GM12801 (cell line): ENCODE results near the gene TMEM259.

Experiments
- TF ChIP-seq, protein P1 (sequence below): IDR thresholded peaks from one replicate; pipeline ENCODE4 v1.5.1; 2011; ENCODE audit warnings: control low read depth; ENCODE audit not compliant: insufficient read length; ENCODE audit errors: extremely low read depth

The TMEM259 gene

DNA sequence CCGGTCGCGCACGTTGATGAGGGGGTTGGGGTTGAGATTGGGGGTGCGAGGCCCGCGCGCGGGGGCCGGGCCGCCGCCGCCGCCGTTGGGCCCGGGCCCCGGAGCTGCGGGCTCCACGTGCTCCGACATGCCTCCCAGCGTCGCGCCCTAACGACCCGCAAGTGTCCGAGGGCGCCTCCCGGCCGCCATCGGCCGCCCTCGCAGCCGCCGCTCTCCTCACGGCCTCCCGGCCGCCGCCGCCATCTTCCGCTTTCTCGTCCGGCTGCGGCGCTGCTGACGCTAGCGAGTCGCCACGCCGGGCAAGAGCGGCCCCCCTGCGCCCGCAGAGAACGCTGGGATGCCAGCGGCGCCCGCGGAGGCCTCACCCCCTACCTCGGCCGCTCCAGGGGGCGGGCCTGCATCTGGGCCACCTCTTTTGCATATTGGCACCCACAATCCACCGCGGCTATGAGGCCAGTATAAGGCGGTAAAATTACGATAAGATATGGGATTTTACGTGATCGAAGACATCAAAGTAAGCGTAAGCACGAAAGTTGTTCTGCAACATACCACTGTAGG lies at the start of gene TMEM259:
TSS of gene TMEM259 (minus strand) at position 256 of the 558 bp plus-strand sequence. CDS start at position 129, 127 bp downstream.
- TF ChIP-seq, protein P1, sequence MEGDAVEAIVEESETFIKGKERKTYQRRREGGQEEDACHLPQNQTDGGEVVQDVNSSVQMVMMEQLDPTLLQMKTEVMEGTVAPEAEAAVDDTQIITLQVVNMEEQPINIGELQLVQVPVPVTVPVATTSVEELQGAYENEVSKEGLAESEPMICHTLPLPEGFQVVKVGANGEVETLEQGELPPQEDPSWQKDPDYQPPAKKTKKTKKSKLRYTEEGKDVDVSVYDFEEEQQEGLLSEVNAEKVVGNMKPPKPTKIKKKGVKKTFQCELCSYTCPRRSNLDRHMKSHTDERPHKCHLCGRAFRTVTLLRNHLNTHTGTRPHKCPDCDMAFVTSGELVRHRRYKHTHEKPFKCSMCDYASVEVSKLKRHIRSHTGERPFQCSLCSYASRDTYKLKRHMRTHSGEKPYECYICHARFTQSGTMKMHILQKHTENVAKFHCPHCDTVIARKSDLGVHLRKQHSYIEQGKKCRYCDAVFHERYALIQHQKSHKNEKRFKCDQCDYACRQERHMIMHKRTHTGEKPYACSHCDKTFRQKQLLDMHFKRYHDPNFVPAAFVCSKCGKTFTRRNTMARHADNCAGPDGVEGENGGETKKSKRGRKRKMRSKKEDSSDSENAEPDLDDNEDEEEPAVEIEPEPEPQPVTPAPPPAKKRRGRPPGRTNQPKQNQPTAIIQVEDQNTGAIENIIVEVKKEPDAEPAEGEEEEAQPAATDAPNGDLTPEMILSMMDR: no peak

DNA sequence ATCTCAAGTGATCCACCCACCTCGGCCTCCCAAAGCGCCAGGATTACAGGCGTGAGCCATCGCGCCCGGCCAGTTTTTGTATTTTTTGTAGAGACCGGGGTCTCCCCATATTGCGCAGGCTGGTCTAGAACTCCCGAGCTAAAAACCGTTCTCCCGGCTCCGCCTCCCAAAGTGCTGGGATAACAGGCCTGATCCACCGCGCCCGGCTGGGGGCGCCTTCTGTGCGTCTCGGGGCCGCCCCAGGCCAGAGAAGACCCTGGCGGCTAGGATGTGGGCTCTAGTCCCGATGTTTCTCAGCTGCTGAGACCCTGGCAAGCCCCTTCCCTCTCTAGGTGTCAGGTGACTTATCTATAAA lies 49.6 kb upstream of the TMEM259 start:
- TF ChIP-seq, protein P1: no peak

DNA sequence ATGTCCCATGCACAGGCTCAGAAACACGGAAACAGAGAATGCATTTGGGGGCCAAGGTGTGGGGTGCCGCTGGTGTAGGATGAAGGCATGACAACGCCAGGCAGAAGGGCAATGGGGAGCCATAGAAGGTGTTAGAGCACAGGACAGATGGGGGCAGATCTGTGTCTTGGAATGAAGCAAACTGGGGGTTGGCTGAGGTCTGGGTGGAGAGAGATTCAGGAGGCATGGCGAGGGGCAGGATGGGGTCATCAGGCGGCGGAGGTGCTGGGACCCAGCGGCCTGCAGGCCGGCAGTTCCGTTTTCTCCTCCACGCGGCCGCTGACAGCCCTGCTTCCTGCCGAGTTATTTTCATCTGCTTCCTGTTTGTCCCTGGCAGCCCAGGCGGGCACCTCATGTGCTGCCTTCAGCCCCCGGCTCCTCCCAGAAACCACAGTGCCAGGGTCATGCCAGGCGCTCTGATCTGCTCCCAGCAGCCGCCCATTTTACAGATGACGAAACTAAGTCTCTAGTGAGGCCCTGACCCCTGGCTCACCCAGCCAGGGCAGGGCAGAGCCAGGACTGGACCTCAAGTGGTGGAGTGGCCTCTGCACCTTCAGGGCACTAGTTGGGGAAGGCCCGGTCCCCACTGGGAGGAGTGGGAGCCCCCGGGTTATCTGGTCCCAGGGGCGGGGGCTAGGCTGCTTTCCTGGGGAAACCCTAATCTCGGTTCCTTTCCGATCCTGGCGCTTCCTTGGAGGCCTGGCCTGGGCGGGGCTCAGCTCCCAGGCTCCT lies 48.3 kb upstream of the TMEM259 start:
- TF ChIP-seq, protein P1: no peak

DNA sequence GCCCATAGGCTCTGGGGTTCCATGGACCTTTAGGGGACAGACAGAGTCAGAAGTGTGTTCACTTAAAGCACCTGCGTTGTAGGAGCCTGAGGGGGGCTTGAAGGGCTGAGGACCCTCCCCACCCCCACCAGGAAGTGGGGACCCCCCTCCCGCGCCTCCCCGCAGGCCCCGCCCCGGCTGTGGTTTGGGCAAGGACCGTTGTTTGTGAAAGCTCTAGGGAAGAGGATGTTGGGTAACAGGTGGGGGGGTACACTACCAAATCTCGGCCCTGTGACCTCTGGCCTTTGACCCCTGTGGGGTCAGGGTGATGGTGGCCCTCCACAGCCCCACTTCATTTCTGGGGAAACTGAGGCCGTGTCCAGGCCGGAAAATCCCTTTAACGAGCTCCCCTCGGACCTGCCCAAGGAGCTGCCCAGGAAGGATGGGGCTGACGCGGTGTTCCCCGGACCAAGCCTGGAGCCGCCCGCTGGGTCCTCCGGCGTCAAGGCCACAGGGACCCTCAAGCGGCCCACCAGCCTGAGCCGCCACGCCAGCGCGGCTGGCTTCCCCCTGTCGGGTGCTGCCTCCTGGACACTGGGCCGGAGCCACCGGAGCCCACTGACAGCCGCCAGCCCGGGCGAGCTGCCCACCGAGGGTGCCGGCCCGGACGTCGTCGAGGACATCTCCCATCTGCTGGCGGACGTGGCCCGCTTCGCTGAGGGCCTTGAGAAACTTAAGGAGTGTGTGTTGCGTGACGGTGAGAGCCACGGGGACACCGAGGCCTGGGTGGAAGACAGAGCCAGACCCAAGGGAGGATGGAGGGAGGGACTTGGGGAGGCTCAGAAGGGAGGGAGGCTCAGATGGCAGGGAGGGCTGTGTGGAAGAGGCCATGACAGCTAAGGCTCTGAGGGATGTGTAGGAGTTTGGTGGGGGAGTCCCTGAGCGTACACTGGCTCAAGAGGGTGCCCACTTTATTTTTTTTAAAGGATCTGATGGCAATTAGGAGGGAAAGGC lies 47.4 kb upstream of the TMEM259 start:
- TF ChIP-seq, protein P1: no peak

DNA sequence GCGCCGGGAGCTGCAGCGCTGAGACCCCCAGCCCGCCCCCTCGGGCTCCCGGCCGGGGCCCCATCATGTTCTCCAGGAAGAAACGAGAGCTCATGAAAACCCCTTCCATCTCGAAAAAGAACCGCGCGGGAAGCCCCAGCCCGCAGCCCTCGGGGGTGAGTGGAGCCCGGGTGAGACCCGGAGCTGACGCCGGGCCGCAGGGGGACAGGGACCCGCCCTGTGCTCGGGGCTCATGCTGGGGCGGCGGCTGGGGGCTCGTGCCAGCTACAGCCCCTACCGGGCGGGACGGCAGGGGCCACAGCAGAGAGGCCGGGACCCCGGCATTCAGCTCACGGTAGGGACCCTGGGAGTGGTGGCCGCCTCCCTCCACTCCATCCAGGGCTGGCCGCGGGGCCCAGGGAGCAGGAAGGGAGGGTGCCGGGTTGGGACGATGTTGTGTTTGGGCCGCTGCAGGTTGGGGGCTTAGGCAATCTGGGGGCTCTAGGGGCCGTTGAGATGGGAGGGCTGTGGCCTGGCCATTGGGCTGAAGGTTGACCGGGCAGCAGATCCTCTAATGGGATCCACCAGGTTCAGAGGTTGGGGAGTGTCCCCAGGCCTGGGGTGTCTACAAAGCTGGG lies 46.5 kb upstream of the TMEM259 start:
- TF ChIP-seq, protein P1: no peak

DNA sequence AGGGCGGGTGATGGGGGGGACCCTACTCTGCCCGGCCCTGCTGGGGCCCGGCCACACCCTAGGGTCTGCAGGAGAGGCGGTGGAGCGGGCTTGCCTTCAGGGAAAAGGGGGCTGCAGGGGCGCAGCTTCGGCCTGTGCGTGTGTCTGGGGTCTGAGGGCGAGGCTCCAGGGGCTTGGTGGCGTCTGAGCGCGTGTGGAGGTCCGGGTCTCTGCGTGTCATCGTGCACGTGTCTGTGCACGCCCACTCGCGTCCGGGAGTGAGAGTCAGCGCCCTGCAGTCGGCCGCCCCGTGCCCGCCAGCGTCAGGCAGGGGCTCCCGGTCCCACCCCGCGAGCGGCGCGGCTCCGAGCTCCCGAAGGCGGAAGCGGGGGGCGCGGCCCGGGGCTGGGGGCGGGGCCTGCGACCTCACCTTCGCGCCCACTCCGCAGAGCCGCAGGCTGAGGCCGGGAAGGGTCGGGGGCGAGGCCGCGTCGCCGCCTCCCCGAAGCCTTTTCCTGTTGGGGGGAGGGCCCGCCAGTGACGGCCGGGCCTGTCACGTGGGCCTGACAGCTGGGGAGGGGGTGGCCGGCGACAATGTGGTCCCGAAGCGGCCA lies 45.9 kb upstream of the TMEM259 start, which contains the start of gene ARHGAP45:
TSS of gene ARHGAP45 (plus strand) at position 420 of the 593 bp plus-strand sequence. CDS start 239 bp downstream, outside the sequence.
- TF ChIP-seq, protein P1: no peak
